Measurements from ENCODE around the gene BRSK2. TPM values are rescaled to one million over a fixed set of nuclear protein-coding genes. Genes with fewer than 3 reads are reported as not detected.
A peak's percentile ranks its signal among the peaks of the same experiment; 100 is the strongest.

The BRSK2 gene
- total RNA-seq, 4 donors from 2014 or later = 1.4 to 8.6 (median 2.0) TPM

GRCh38 chr11:1471736-1472135 is 82.0 kb downstream of the BRSK2 start:
- WGBS, 2 donors (ENCODE audit: low coverage in 1 of 2) = 73% methylated on average over 4 of the region's 9 CpGs; no CpG with 5 or more reads in 1 of the 2 donors
- H3K27me3 ChIP-seq = no peaks in the 10 kb centered on the region
- H3K36me3 ChIP-seq = peaks cover 0 to 97% of the 10 kb centered on the region in 2 donors

GRCh38 chr11:1472180-1473005 is 82.7 kb downstream of the BRSK2 start:
- no peak overlapping the region for H3K4me3 ChIP-seq
- TF ChIP-seq POLR2A (IDR thresholded peaks at IDR 0.05) (no peak), POLR2AphosphoS5 (IDR thresholded peaks at IDR 0.05) (no peak), CTCF (IDR thresholded peaks at IDR 0.05) (no peak), EP300 (IDR thresholded peaks at IDR 0.05) (no peak)
- WGBS, 2 donors (ENCODE audit: low coverage in 1 of 2) = 62% methylated on average over 3 of the region's 21 CpGs; no CpG with 5 or more reads in 1 of the 2 donors
- no peaks in the 10 kb centered on the region for H3K9me3 ChIP-seq
- peaks cover 0 to 49% (median 0%) of the 10 kb centered on the region in 3 donors for H3K4me1 ChIP-seq
- peaks cover 0 to 97% of the 10 kb centered on the region in 2 donors for H3K36me3 ChIP-seq
- H3K27me3 ChIP-seq = no peaks in the 10 kb centered on the region
- no peak for ATAC-seq
- peak overlapping the region in 3 of 4 donors; percentile 24 to 53 (median 52) for H3K27ac ChIP-seq

More at GRCh38 chr11:1471736-1472135, 82.0 kb downstream of the BRSK2 start:
- TF ChIP-seq CTCF (IDR thresholded peaks at IDR 0.05) (no peak), EP300 (IDR thresholded peaks at IDR 0.05) (no peak), POLR2A (IDR thresholded peaks at IDR 0.05) (no peak), POLR2AphosphoS5 (IDR thresholded peaks at IDR 0.05) (no peak)
- no peak overlapping the region for H3K4me3 ChIP-seq
- H3K4me1 ChIP-seq = peaks cover 0 to 54% (median 0%) of the 10 kb centered on the region in 3 donors
- no peak for ATAC-seq
- H3K9me3 ChIP-seq = no peaks in the 10 kb centered on the region
- peak overlapping the region in 3 of 4 donors; percentile 10 to 53 (median 52) for H3K27ac ChIP-seq

- no peak for ATAC-seq
- peaks cover 0 to 100% of the 10 kb centered on the region in 2 donors for H3K36me3 ChIP-seq
- H3K4me3 ChIP-seq = no peak overlapping the region
- peak overlapping the region in 3 of 4 donors; percentile 4 to 53 (median 52) for H3K27ac ChIP-seq
- H3K4me1 ChIP-seq = peaks cover 0 to 49% (median 0%) of the 10 kb centered on the region in 3 donors
- WGBS, 2 donors (ENCODE audit: low coverage in 1 of 2) = 67 to 100% methylated on average over 1 of the region's 12 CpGs
- no peaks in the 10 kb centered on the region for H3K9me3 ChIP-seq
- H3K27me3 ChIP-seq = no peaks in the 10 kb centered on the region
- TF ChIP-seq POLR2A (IDR thresholded peaks at IDR 0.05) (no peak), EP300 (IDR thresholded peaks at IDR 0.05) (no peak), POLR2AphosphoS5 (IDR thresholded peaks at IDR 0.05) (no peak), CTCF (IDR thresholded peaks at IDR 0.05) (no peak)
Measured at GRCh38 chr11:1473011-1473628, 83.4 kb downstream of the BRSK2 start.

- peaks cover 0 to 100% of the 10 kb centered on the region in 2 donors for H3K36me3 ChIP-seq
Measured at GRCh38 chr11:1473786-1474185, 84.1 kb downstream of the BRSK2 start.

More at GRCh38 chr11:1473786-1474185, 84.1 kb downstream of the BRSK2 start:
- Histone ChIP-seq H3K27ac (peak overlapping the region in 1 of 4 donors; percentile 1), H3K4me3 (no peak overlapping the region), H3K9me3 (no peaks in the 10 kb centered on the region), H3K27me3 (no peaks in the 10 kb centered on the region), H3K4me1 (peaks cover 0 to 49% (median 2%) of the 10 kb centered on the region in 3 donors)
- ATAC-seq = no peak
- 88 to 90% methylated on average over 2 to 13 of the region's 22 CpGs for WGBS, 2 donors (ENCODE audit: low coverage in 1 of 2)
- TF ChIP-seq POLR2A (IDR thresholded peaks at IDR 0.05) (no peak), CTCF (IDR thresholded peaks at IDR 0.05) (no peak), POLR2AphosphoS5 (IDR thresholded peaks at IDR 0.05) (no peak), EP300 (IDR thresholded peaks at IDR 0.05) (no peak)

All from gastroesophageal sphincter (tissue), 4 donors.